ENCODE measurements around the gene ZNF365. TPM values are rescaled to one million over a fixed set of nuclear protein-coding genes. Genes with fewer than 3 reads are reported as not detected.

Gene ZNF365
- total RNA-seq, 1 donor = 7.2 TPM

DNA sequence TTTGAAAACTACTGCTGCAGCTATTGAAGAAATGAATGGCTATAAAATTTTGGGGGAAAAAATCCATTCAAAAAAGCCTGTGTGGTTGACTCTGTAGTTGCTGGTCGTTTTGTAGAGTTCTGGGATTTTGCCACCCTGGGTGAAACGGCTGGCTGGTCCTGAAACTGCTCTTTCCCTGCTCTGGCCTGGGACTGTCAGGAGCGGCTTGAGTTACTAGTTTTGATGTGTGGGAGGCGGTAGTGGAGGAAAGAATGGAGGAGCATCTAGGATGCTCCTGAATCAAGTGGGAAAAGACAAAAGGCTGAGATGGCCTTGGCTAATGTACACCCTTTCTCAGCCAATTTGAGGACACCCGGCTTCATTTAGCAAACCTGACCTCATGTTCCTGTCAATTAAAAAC lies 72.5 kb downstream of the ZNF365 start:
- no peak overlapping the region for H3K4me3 ChIP-seq (ENCODE audit: low read depth, low read length)
- no peak for DNase-seq (ENCODE audit: low read depth)
- TF ChIP-seq, protein P1, sequence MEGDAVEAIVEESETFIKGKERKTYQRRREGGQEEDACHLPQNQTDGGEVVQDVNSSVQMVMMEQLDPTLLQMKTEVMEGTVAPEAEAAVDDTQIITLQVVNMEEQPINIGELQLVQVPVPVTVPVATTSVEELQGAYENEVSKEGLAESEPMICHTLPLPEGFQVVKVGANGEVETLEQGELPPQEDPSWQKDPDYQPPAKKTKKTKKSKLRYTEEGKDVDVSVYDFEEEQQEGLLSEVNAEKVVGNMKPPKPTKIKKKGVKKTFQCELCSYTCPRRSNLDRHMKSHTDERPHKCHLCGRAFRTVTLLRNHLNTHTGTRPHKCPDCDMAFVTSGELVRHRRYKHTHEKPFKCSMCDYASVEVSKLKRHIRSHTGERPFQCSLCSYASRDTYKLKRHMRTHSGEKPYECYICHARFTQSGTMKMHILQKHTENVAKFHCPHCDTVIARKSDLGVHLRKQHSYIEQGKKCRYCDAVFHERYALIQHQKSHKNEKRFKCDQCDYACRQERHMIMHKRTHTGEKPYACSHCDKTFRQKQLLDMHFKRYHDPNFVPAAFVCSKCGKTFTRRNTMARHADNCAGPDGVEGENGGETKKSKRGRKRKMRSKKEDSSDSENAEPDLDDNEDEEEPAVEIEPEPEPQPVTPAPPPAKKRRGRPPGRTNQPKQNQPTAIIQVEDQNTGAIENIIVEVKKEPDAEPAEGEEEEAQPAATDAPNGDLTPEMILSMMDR (IDR thresholded peaks at IDR 0.05; ENCODE audit: insufficient read depth, low read length) = no peak

DNA sequence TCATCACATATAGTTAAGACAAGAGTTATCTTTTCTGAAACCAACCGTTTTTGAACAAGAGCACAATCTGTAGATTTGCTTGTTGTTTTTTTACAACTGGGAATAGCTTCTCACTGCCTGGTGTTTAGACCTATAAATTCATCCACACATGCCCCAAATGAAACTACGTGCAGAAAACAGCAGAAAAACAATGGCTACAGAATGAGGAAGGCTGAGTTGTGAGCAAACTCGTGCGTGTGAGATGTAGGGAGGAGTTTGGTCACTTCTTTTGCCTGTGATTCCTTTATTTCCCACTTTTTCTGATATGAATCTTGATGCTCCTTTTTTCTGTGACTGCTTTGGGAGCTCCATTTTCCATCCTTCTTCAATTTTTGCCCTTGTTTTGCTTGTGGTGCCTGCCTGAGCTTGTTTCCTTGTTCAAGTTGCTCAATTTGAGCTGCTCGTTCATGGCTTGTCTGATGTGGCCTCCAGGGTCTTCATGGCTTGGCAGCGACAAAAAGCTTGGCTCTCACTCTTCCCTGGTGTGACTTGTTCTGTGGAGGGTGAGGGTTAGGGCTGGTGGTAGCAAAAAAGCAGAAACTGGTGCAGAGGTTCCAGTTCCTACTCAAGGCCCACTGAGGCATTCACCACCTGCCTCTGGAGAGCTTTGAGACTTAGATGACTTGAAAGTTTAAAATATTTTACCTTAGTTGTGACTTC lies 76.9 kb downstream of the ZNF365 start:
- no peak overlapping the region for H3K4me3 ChIP-seq (ENCODE audit: low read depth, low read length)
- no peak for DNase-seq (ENCODE audit: low read depth)
- TF ChIP-seq, protein P1 (IDR thresholded peaks at IDR 0.05; ENCODE audit: insufficient read depth, low read length) = no peak

DNA sequence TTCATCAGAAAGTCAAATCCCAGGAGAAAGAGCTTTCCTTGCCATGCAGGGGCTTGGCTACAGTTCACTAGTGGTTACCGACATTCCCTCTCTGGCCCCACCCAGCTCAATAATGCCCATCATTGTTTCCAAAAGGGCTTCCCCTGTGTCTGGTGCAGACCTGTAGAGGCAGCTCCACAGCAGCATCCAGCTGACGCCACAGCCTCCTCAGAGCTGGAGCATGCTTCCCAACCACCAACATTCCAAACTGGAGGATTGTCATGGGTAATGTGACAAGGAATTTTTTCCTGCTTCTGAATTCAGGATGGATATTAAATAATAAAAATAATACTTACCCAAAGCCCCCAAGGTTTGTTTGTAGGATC lies 77.4 kb downstream of the ZNF365 start:
- DNase-seq (ENCODE audit: low read depth) = no peak
- TF ChIP-seq, protein P1 (IDR thresholded peaks at IDR 0.05; ENCODE audit: insufficient read depth, low read length) = no peak

More for the DNA sequence above, 77.4 kb downstream of the ZNF365 start:
- H3K4me3 ChIP-seq (ENCODE audit: low read depth, low read length) = no peak overlapping the region

Small RNA genes within 50 kb of the gene (small RNA-seq; reads per million reads assigned to genes)
- not detected for gene RN7SL591P

Other genes with a start within 250 kb of the ZNF365 start
- 0.16 and 11.9 TPM in 2 replicates for gene RTKN2, start 105.5 kb upstream of the ZNF365 start, total RNA-seq (ENCODE audit: low replicate concordance)